IMR-90 (cell line): ENCODE data around the gene FAM229A. TPM values are rescaled to one million over a fixed set of nuclear protein-coding genes. Genes with fewer than 3 reads are reported as not detected.

Experiments used
- ATAC-seq: fragments of 200-7000 bp; cut with Tn5 transposase; 2 replicates; pipeline ENCODE4 v1.9.1; 2020; ENCODE audit warnings: low read depth, mild to moderate bottlenecking, moderate library complexity
- BruUV-seq: library from RNA; stranded (reverse); fragments of 400-500 nt; replicated peaks from 2 replicates; lab custom pipeline; 2021; lab: Mats Ljungman, UMichigan
- CTCF ChIA-PET: fragments of 300-600 bp; formaldehyde crosslinking; extraction: SDS; loops from one replicate; lab custom pipeline; 2021; ENCODE audit warnings: antibody characterized with exemption; lab: Yijun Ruan, JAX
- POLR2A ChIA-PET: fragments of 300-600 bp; sonication (Branson Sonifier 250); formaldehyde crosslinking; loops from one replicate; lab custom pipeline; 2022; ENCODE audit warnings: antibody characterized with exemption; ENCODE audit not compliant: unreplicated experiment; lab: Charles Lee
- DNase-seq: peaks from one replicate; pipeline ENCODE4 v3.0.0; 2013
- H2AFZ ChIP-seq: replicated peaks from 2 replicates; pipeline ENCODE3; 2013; ENCODE audit warnings: low read length, mild to moderate bottlenecking; ENCODE audit not compliant: poor library complexity
- H2AK5ac ChIP-seq: 2 replicates; pipeline ENCODE4 v1.6.1; 2013; ENCODE audit warnings: low read depth, low read length, inconsistent platforms
- H2AK9ac ChIP-seq: replicated peaks from 2 replicates; pipeline ENCODE3; 2013; ENCODE audit warnings: mild to moderate bottlenecking, low read depth, low read length, moderate library complexity; ENCODE audit not compliant: poor library complexity
- H2BK120ac ChIP-seq: 2 replicates; pipeline ENCODE4 v1.6.1; 2013; ENCODE audit warnings: low read depth, low read length, inconsistent platforms
- H2BK15ac ChIP-seq: 3 replicates; pipeline ENCODE4 v1.6.1; 2013; ENCODE audit warnings: low read depth, low read length, inconsistent platforms
- H2BK20ac ChIP-seq: 2 replicates; pipeline ENCODE4 v1.6.1; 2013; ENCODE audit warnings: low read depth, mild to moderate bottlenecking, inconsistent platforms, low read length, moderate library complexity
- H2BK5ac ChIP-seq: 2 replicates; pipeline ENCODE4 v1.6.1; 2013; ENCODE audit warnings: mild to moderate bottlenecking, low read depth, low read length, inconsistent platforms; ENCODE audit not compliant: poor library complexity, severe bottlenecking
- H3K14ac ChIP-seq: replicated peaks from 2 replicates; pipeline ENCODE4 v1.6.1; 2013; ENCODE audit warnings: low read depth, low read length, inconsistent platforms
- H3K18ac ChIP-seq: 2 replicates; pipeline ENCODE4 v1.6.1; 2013; ENCODE audit warnings: low read depth, low read length, control low read depth
- H3K23ac ChIP-seq: 2 replicates; pipeline ENCODE4 v1.6.1; 2013; ENCODE audit warnings: low read depth, low read length, inconsistent platforms
- H3K27ac ChIP-seq: 2 replicates; pipeline ENCODE4 v1.5.1; 2013; ENCODE audit warnings: mild to moderate bottlenecking, control low read depth, low read length; ENCODE audit not compliant: insufficient read depth
- H3K27me3 ChIP-seq: 2 replicates; pipeline ENCODE4 v1.6.1; 2013; ENCODE audit warnings: low read length; ENCODE audit not compliant: control insufficient read depth, insufficient read depth
- H3K36me3 ChIP-seq: 2 replicates; pipeline ENCODE4 v1.6.1; 2013; ENCODE audit warnings: low read length, mixed read lengths; ENCODE audit not compliant: control insufficient read depth, insufficient read depth
- H3K4ac ChIP-seq: 2 replicates; pipeline ENCODE4 v1.6.1; 2013; ENCODE audit warnings: low read depth, low read length, inconsistent platforms
- H3K4me1 ChIP-seq: 2 replicates; pipeline ENCODE4 v1.6.1; 2013; ENCODE audit warnings: low read length, mixed read lengths; ENCODE audit not compliant: control insufficient read depth, insufficient read depth
- H3K4me2 ChIP-seq: 2 replicates; pipeline ENCODE4 v1.6.1; 2013; ENCODE audit warnings: low read depth, mild to moderate bottlenecking, control low read depth, low read length, moderate library complexity
- H3K4me3 ChIP-seq: 2 replicates; pipeline ENCODE4 v1.5.1; 2013; ENCODE audit warnings: low read depth, mild to moderate bottlenecking, control low read depth, low read length, moderate library complexity; ENCODE audit not compliant: insufficient read depth
- H3K56ac ChIP-seq: 2 replicates; pipeline ENCODE4 v1.6.1; 2013; ENCODE audit warnings: low read length, inconsistent platforms; ENCODE audit not compliant: insufficient read depth; ENCODE audit errors: extremely low read depth
- H3K79me1 ChIP-seq, 2 experiments: 2 replicates each; pipeline ENCODE4 v1.6.1; 2013; ENCODE audit warnings: low read length in 2 of 2, inconsistent platforms in 1 of 2, low read depth in 1 of 2
- H3K9ac ChIP-seq: 2 replicates; pipeline ENCODE4 v1.6.1; 2013; ENCODE audit warnings: low read depth, low read length, control low read depth
- H3K9me1 ChIP-seq: 2 replicates; pipeline ENCODE4 v1.6.1; 2013; ENCODE audit warnings: low read length, inconsistent platforms; ENCODE audit not compliant: insufficient read depth
- H3K9me3 ChIP-seq: 2 replicates; pipeline ENCODE4 v1.6.1; 2013; ENCODE audit warnings: low read length; ENCODE audit not compliant: control insufficient read depth, insufficient read depth
- H4K20me1 ChIP-seq: 2 replicates; pipeline ENCODE4 v1.6.1; 2013; ENCODE audit warnings: low read length, inconsistent platforms; ENCODE audit not compliant: insufficient read depth
- H4K5ac ChIP-seq: 2 replicates; pipeline ENCODE4 v1.6.1; 2013; ENCODE audit warnings: mild to moderate bottlenecking, low read depth, low read length, control low read depth
- H4K8ac ChIP-seq, 2 experiments: 2 replicates each; pipeline ENCODE4 v1.6.1; 2013; ENCODE audit warnings: low read depth in 2 of 2, low read length in 2 of 2, control low read depth in 1 of 2, inconsistent platforms in 1 of 2
- H4K91ac ChIP-seq: 2 replicates; pipeline ENCODE4 v1.6.1; 2013; ENCODE audit warnings: low read depth, low read length, inconsistent platforms; ENCODE audit not compliant: insufficient read depth
- CEBPB ChIP-seq: IDR thresholded peaks from 2 replicates; pipeline ENCODE4 v1.6.1; 2012; ENCODE audit warnings: low read depth, low read length, improper control_type of control experiment
- POLR2A ChIP-seq: IDR thresholded peaks from 2 replicates; pipeline ENCODE4 v1.6.1; 2012; ENCODE audit warnings: mild to moderate bottlenecking, low read depth, low read length
- RAD21 ChIP-seq: IDR thresholded peaks from 2 replicates; pipeline ENCODE4 v1.6.1; 2012; ENCODE audit warnings: low read length, improper control_type of control experiment
- WGBS, 2 experiments: methylation state at CpG; one replicate each; pipeline versions ENCODE4 v1.1.5 to v1.1.7; 2013; ENCODE audit warnings: missing lambda C conversion rate in 2 of 2; ENCODE audit not compliant: insufficient read length in 1 of 2; ENCODE audit errors: extremely low coverage in 2 of 2; 5-methylcytosine and 5-hydroxymethylcytosine counted together
- dilution Hi-C: fragments of 300-500 bp; cut with HindIII; formaldehyde crosslinking; loops from one replicate; pipeline ENCODE4 v1.14.3; 2018; ENCODE audit warnings: low sequenced_read_pairs; ENCODE audit not compliant: unreplicated experiment
- in situ Hi-C: fragments of 300-500 bp; cut with MboI; formaldehyde crosslinking; loops from 3 replicates; pipeline ENCODE4 v1.14.3; 2019; ENCODE audit warnings: low sequenced_read_pairs, inconsistent platforms, mixed read lengths
- intact Hi-C: fragments of 100-400 bp; cut with micrococcal nuclease; formaldehyde crosslinking; loops from 2 replicates; pipeline ENCODE4 v1.10.0; 2022
- polyA plus RNA-seq, 3 experiments: library from polyadenylated mRNA; depleted of rRNA; stranded (reverse); fragments of >200 nt; gene quantifications; 2 replicates each; pipeline ENCODE4 v1.2.3, GENCODE V29; 2012; ENCODE audit warnings: low replicate concordance in 1 of 3
- total RNA-seq: library from RNA; depleted of rRNA; stranded (reverse); fragments of >200 nt; gene quantifications from 2 replicates; pipeline ENCODE4 v1.2.3, GENCODE V29; 2012
- TF ChIP-seq, protein P1 (sequence below): fragments of 150-350 bp; IDR thresholded peaks from 2 replicates; pipeline ENCODE4 v1.6.1; 2016; ENCODE audit warnings: low read depth, mild to moderate bottlenecking, low read length, moderate library complexity, borderline replicate concordance

FAM229A gene
- total and polyA plus RNA-seq, 2 of the 4 experiments (the other 2 are of a cell fraction) = 0.36 to 4.3 TPM

DNA sequence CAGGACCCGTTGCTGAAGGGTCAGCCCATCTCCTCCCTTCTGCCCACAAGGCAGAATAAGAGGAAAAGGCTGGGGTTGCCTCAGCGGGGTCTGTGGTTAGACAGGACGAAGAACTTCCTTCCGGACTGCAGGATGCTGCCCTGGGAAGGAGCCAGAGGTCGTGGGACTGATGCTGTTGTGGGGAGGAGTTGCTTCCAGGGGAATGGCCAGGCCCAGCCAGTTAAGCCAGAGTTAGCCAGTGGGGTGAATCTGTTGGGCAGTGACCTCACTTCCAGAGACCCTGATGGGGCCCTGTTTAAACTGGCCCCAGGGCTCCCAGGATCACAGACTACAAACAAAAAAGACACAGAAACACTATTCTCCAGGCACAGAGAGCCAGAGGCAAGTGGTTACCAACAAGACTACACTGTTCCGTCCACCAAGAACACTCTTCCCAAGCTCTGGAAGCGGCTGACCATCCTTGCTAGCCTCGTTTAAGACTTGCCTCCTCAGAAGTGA lies 13.0 kb downstream of the FAM229A start:
- no peak for ATAC-seq
- no peaks in the 10 kb centered on the region for H3K27me3 ChIP-seq
- H2AFZ ChIP-seq = peak overlapping the region; percentile 77
- H3K4me3 ChIP-seq = no peak overlapping the region
- H2AK5ac ChIP-seq = peak overlapping the region; percentile 88
- ChIA-PET POLR2A (no interaction called here), CTCF (no interaction called here)
- peak overlapping the region; percentile 52; the same call in 1 of the 2 replicates for H4K91ac ChIP-seq
- no TSS peak for BruUV-seq
- no peaks in the 10 kb centered on the region for H4K20me1 ChIP-seq
- peak overlapping the region; percentile 14 for H2BK5ac ChIP-seq
- H2BK20ac ChIP-seq = peak overlapping the region; percentile 55; the same call in 1 of the 2 replicates
- peak overlapping the region; percentile 52 to 70; a peak in 2 of 4 replicates for H4K8ac ChIP-seq
- dilution Hi-C loops (no loop called here), intact Hi-C loops (no loop called here), in situ Hi-C loops (no loop called here)
- H3K4ac ChIP-seq = peak overlapping the region; percentile 75
- H3K27ac ChIP-seq = peak overlapping the region; percentile 32; the same call in 1 of the 2 replicates
- H3K18ac ChIP-seq = 0 out of 2 replicates have a peak overlapping the region, but pooled peaks have one; percentile 4
- no peak overlapping the region; the same call in 2 of the 3 replicates for H2BK15ac ChIP-seq
- H3K9ac ChIP-seq = no peak overlapping the region
- peaks cover 8 to 30% of the 10 kb centered on the region in 2 experiments; a peak in 3 of 4 replicates for H3K79me1 ChIP-seq
- TF ChIP-seq, protein P1, sequence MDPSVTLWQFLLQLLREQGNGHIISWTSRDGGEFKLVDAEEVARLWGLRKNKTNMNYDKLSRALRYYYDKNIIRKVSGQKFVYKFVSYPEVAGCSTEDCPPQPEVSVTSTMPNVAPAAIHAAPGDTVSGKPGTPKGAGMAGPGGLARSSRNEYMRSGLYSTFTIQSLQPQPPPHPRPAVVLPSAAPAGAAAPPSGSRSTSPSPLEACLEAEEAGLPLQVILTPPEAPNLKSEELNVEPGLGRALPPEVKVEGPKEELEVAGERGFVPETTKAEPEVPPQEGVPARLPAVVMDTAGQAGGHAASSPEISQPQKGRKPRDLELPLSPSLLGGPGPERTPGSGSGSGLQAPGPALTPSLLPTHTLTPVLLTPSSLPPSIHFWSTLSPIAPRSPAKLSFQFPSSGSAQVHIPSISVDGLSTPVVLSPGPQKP = no peak
- TF ChIP-seq CEBPB (no peak), POLR2A (no peak), RAD21 (no peak)
- no peak overlapping the region for H2AK9ac ChIP-seq
- H3K14ac ChIP-seq = peak overlapping the region; percentile 83
- no peaks in the 10 kb centered on the region for H3K36me3 ChIP-seq
- WGBS, 2 experiments = 47% methylated on average over 3 of the region's 8 CpGs; no CpG with 5 or more reads in 1 of the 2 experiments
- peak overlapping the region; percentile 59; the same call in 1 of the 2 replicates for H2BK120ac ChIP-seq
- peaks cover 27% of the 10 kb centered on the region for H3K4me1 ChIP-seq
- H3K9me1 ChIP-seq = peaks cover 11% of the 10 kb centered on the region
- H3K56ac ChIP-seq = peak overlapping the region; percentile 19; the same call in 1 of the 2 replicates
- H3K23ac ChIP-seq = peak overlapping the region; percentile 75; the same call in 1 of the 2 replicates
- no peaks in the 10 kb centered on the region for H3K9me3 ChIP-seq
- peak; percentile 81 for DNase-seq
- peak overlapping the region; percentile 34; the same call in 1 of the 2 replicates for H4K5ac ChIP-seq
- no peak overlapping the region for H3K4me2 ChIP-seq
